Activated gamma-delta T cell (primary cell): ENCODE results near the gene ZNF431.
"Not testable (repeated sequence)": the region's sequence is repeated elsewhere in the genome, so short reads cannot be mapped to it uniquely, and the experiment has no call there.

Experiments
- DNase-seq: peaks from one replicate; lab custom pipeline; 2025; lab: John Stamatoyannopoulos, UW

ZNF431 gene

DNA sequence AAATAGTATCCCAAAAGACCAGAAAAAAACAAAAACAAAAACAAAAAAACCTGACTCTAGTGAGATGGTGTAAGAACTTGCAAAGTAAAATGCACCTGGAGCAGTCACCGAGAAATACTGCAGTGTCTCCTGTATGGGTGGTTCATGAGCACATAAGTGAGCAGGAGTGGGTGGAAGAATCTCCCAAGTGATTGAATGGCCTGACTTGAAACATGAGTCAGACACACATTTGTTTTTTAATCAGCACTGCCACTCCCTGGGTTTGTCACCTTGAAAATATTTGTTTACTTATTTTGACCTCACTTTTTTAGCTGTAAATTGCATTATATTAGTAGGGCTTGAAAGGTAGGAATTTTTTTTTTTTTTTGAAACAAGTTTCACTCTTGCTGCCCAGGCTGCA lies 2.0 kb downstream of the ZNF431 start:
- no peak for DNase-seq

DNA sequence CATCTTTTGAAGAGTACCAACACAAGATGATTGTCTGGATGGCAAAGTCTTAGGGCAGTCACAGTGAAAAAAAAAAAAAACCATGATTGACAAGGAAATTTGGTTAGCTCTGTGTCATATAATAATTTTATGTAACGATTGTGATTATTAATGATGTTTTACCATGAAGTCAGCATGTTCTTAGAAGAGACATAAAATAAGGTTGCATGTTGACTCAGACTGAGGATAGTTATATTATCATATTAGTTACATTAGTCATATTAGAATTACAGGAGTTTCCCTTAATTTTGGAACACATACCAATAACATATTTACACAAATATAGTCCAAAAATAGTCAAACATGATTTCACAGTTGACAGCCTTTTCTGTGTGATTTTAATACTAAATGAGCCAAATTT lies 5.7 kb downstream of the ZNF431 start:
- no peak for DNase-seq

GRCh38 chr19:21148681-21149080 lies 6.8 kb downstream of the ZNF431 start:
- DNase-seq: no peak

GRCh38 chr19:21149877-21150276 lies 8.0 kb downstream of the ZNF431 start:
- no peak for DNase-seq

GRCh38 chr19:21151460-21151859 lies 9.6 kb downstream of the ZNF431 start:
- no peak for DNase-seq

- no peak for DNase-seq
Measured at GRCh38 chr19:21158523-21159135, 16.8 kb downstream of the ZNF431 start.

DNA sequence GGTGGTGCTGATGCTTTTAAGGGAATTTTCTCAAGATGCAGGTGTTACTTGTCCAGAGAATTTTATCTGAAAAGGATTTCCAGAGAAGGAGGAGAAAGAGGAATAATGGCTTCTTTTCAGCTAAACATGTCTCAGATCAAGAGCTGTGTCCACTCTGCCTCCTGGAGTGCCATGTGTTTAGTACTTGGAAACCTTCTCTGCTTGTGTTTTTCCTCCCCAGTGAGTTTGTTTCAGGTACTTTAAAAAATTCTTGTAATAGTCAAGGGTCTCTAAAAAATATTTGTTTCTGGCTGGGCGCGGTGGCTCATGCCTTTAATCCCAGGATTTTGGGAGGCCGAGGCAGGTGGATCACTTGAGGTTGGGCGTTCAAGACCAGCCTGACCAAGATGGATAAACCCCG lies 22.7 kb downstream of the ZNF431 start:
- DNase-seq: no peak

- DNase-seq: no peak
Measured at GRCh38 chr19:21166436-21166835, 24.6 kb downstream of the ZNF431 start.

DNA sequence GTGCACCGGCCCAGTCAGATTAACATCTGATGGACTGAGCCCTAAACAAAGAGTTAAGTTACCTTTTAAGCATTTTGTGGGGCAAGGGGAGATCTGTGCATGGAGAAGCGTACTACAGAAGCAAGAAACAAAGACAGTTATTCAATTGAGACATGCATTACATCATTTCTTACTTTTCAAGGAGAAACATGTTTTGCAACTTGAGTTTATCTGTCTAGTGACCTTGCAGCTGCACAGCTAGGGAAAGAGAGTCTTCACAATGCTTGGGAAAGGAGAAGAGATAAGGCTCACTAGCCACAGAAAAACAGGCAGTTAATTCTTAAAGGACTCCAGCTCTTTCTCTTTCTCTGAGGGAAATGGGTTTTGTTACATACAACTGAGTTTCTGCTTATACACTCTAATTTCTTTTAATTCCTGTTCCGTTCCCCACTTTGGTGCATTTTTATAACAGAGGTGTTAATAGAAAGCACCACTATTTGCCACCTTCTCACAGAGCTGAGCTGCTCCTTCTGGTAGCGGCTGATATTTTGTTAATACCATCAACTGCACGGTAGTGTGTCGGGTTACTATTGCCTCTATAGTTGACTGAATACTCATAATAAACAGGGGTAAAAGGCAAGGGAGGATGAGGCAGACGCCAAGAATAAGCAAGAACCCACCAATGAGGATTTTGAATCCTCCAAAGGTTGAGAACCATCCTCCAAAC lies 55.9 kb downstream of the ZNF431 start:
- no peak for DNase-seq

- no peak for DNase-seq
Measured at GRCh38 chr19:21202865-21203494, 61.1 kb downstream of the ZNF431 start.

DNA sequence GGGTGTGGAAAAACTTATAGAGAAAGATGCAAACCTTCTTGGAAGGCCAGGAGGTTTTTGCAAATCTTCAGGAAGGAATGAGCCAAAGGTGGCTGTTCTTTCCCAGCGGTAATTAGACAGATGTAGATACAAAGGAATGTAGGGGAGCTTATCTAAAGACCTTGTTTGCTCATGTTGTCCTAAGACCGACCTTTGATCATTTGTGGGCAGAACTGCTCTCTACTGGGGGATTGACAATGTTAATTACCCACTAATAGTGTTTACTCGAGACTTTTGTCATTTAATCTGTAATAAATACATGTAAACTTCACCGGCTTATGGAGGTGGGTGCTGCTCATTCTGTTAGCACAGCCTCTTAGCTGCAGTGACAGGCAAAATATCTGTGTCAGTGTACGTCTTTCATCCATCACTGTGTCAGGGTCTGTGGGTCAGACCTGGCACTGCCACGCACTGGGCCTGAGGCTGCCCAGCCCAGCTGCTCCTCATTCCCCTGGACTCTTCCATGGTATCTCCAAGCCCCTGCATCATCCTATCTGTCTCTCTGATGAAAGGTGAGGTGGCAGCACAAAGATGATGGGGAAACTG lies 68.3 kb downstream of the ZNF431 start:
- peak; percentile 2 for DNase-seq

DNA sequence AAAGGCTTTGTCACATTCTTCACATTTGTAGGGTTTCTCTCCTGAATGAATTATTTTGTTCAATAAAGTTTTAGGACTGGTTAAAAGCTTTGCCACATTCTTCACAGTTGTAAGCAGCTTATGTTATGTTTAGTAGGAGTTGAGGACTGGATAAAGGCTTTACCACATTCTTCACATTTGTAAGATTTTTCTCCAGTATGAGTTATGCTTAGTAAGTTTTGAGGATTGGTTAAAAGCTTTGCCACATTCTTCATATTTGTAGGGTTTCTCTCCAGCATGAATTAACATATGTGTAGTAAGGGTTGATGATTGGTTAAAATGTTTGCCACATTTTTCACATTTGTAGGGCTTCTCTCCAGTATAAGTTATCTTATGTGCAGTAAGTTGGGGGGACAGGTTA lies 79.9 kb downstream of the ZNF431 start:
- DNase-seq: no peak

DNA sequence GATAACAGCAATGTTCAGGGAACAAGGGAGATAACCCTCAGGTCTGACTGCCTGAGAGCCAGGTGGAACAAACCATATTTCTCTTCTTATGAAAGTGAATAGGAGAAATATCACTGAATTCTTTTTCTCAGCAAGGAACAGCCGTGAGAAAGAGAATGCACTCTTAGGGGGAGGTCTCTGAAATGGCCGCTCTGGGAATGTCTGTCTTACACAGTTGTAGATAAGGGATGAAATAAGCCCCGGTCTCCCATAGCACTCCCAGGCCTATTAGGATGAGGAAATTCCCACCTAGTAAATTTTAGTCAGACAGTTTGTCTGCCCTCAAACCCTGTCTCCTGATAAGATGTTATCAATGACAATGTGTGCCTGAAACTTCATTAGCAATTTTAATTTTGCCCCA lies 88.1 kb downstream of the ZNF431 start:
- not testable (repeated sequence) for DNase-seq

DNA sequence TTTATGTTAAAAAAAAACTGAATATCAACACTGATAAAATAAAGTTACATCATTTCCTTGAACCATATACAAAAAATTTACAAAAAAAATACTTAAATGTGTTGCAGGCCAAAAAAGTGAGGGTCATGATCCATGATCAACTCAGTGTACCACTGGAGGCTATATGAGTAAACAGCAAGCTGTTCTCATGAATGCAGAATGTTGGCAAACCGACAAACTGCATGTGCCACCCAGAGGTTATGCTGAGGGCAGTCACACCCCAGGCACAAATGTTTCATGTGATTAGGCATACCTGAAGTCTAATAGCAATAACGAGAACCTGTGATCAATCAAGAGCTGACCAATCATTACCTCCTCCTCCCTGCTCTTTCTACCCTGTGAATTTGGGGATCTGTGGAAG lies 91.9 kb downstream of the ZNF431 start:
- no peak for DNase-seq

DNA sequence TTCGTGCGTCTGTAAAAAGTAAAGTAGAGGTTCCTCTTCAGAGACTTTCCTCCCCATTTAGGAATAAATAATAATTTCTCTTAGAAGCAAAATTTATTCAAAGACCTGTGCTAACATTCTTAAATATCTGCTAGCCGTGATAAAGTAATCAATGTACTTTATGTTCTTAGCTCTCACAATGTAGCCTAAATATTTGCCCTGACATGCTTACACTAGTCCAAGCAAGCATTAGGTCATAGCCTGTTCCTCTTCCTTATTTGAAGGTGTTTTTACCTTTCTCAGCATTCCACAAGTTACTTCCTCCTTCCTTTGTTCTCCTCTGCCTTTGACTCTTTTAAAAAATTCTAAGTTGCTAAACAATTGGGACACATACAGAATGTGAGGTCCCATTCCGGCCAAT lies 94.9 kb downstream of the ZNF431 start:
- DNase-seq: not testable (repeated sequence)

- DNase-seq: no peak
Measured at GRCh38 chr19:21238670-21239069, 96.8 kb downstream of the ZNF431 start.
